ENCODE measurements around the gene CPVL. TPM values are rescaled to one million over a fixed set of nuclear protein-coding genes. Genes with fewer than 3 reads are reported as not detected.

The CPVL gene
- total and polyA plus RNA-seq, 2 experiments from 2014 or later: 31.9 to 37.8 TPM

DNA sequence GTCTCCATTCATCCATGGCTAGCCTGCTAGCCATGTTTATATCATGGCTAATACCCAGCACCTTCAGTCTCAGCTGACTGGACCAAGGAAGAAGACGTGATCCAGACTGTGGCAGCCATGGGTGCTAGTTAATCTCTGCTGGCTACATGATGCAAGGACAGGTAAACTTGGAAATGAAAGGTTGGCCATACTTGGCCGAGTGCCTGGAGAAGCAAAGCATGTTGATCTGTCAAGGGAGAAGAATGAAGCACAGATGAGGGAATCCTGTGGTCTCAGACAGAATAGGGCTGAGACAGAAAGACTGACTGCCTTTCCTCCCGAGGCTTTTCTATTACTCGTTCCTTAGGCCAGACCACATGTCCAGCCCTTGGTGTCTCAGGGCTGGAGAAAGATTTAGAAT lies 41.1 kb downstream of the CPVL start (continued):
- TF ChIP-seq REST (IDR thresholded peaks at IDR 0.05; ENCODE audit: unreplicated experiment): no peak
- TF ChIP-seq, protein P1, sequence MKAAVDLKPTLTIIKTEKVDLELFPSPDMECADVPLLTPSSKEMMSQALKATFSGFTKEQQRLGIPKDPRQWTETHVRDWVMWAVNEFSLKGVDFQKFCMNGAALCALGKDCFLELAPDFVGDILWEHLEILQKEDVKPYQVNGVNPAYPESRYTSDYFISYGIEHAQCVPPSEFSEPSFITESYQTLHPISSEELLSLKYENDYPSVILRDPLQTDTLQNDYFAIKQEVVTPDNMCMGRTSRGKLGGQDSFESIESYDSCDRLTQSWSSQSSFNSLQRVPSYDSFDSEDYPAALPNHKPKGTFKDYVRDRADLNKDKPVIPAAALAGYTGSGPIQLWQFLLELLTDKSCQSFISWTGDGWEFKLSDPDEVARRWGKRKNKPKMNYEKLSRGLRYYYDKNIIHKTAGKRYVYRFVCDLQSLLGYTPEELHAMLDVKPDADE (IDR thresholded peaks at IDR 0.05): no peak
- TF ChIP-seq ZNF114 (CRISPR knock-in tag; IDR thresholded peaks at IDR 0.05): no peak
- no peak for TF ChIP-seq JUNB (IDR thresholded peaks at IDR 0.05; ENCODE audit: unreplicated experiment)
- TF ChIP-seq CTCF (conservative IDR thresholded peaks at IDR 0.05; ENCODE audit: low read depth in 2 of 2): no peak
- no peak for TF ChIP-seq ZNF331 (CRISPR knock-in tag; IDR thresholded peaks at IDR 0.05; ENCODE audit: low read depth)
- no peak for TF ChIP-seq EZH2 (IDR thresholded peaks at IDR 0.05; ENCODE audit: low read depth, unreplicated experiment)
- no peak for TF ChIP-seq CREB1 (CRISPR knock-in tag; IDR thresholded peaks at IDR 0.05; ENCODE audit: low read depth)
- no peak for TF ChIP-seq EZH2phosphoT487 (IDR thresholded peaks at IDR 0.05; ENCODE audit: unreplicated experiment)

DNA sequence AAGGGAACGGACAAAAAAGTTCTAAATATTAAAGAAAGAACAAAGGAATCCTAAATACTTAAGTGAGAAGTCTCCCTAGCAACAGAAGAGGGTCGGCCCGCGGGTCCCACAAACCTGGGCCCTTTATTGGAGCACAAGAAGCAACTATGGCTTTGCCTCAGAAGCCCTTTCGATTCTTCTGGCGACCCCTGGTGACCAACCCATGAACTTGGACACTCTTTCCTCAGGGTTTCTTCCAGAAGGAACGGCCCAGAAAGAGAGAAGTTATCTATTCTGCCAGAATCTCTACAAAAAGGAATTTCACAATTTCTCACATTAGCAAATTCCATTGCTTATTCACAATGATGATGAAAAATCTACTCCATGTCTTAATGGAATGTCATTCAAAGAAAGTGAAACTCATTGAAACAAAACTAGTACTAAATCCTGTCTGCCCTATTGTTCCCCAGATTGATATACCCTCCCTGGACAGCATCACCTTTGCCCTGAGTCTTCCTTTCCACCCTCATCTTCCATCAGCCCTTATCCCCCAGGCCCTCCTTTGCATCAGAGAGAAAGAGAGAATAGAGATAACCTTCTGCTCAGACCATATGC lies 43.7 kb downstream of the CPVL start:
- Histone ChIP-seq H3K27ac (ENCODE audit: low read depth) (no peak overlapping the region), H2AFZ (no peak overlapping the region), H3K9me2 (ENCODE audit: insufficient read depth) (no peaks in the 10 kb centered on the region), H4K20me1 (replicated peaks; ENCODE audit: insufficient read depth) (no peaks in the 10 kb centered on the region), H3K4me1 (ENCODE audit: insufficient read depth) (0 out of 2 replicates have a peak, but pooled peaks cover 6% of the 10 kb centered on the region), H3K4me2 (no peak overlapping the region), H3K36me3 (ENCODE audit: insufficient read depth) (no peaks in the 10 kb centered on the region), H3K79me2 (replicated peaks; ENCODE audit: insufficient read depth) (no peaks in the 10 kb centered on the region), H3K4me3 (no peak overlapping the region), H3F3A (replicated peaks; ENCODE audit: low read depth) (no peaks in the 10 kb centered on the region), H3K27me3 (ENCODE audit: insufficient read depth) (no peaks in the 10 kb centered on the region)
- H3K4me3 Mint-ChIP-seq: no peak overlapping the region
- H3K27me3 Mint-ChIP-seq (ENCODE audit: insufficient read depth, low read depth, poor library complexity): no peaks in the 10 kb centered on the region
- H3K36me3 Mint-ChIP-seq (ENCODE audit: low read depth): no peaks in the 10 kb centered on the region
- H3K9me3 Mint-ChIP-seq: no peaks in the 10 kb centered on the region
- peak; percentile 90 for ATAC-seq
- peak; percentile 68 to 86 for TF ChIP-seq CTCF (conservative IDR thresholded peaks at IDR 0.05; ENCODE audit: low read depth in 2 of 2)
- TF ChIP-seq ZNF331 (CRISPR knock-in tag; IDR thresholded peaks at IDR 0.05; ENCODE audit: low read depth): no peak
- no peak for TF ChIP-seq REST (IDR thresholded peaks at IDR 0.05; ENCODE audit: unreplicated experiment)
- TF ChIP-seq, protein P1 (IDR thresholded peaks at IDR 0.05): no peak
- peaks cover 6% of the 10 kb centered on the region for H3K4me1 Mint-ChIP-seq
- no peak overlapping the region for H3K27ac Mint-ChIP-seq
- peak; percentile 89 for DNase-seq (ENCODE audit: low spot score)
